Measurements from ENCODE around the gene SPHK1. TPM values are rescaled to one million over a fixed set of nuclear protein-coding genes. Genes with fewer than 3 reads are reported as not detected.

The SPHK1 gene
- total and polyA plus RNA-seq, 11 donors: 2.6 to 20.5 (median 4.6) TPM

- Histone ChIP-seq H3K9me3 (no peaks in the 10 kb centered on the region), H3K36me3 (peaks cover 0 to 51% (median 39%) of the 10 kb centered on the region in 9 donors), H3K4me1 (peaks cover 0 to 30% (median 20%) of the 10 kb centered on the region in 12 donors), H3K27me3 (no peaks in the 10 kb centered on the region), H3K4me3 (no peak overlapping the region), H3K27ac (no peak overlapping the region)
- intact Hi-C loops (cut with DNase I): loop anchor here in 4 of 10 donors (5.0 kb wide), 2 partner anchors 37 to 82 kb away; partner anchors contain the start of genes PRPSAP1 (in 2 of the 4) and QRICH2 (in 2 of the 4)
- WGBS, 4 donors: 73 to 82% (median 77%) methylated on average over 16 of the region's 16 CpGs
- no peak for ATAC-seq
- no peak for DNase-seq
- no peak for TF ChIP-seq POLR2A (IDR thresholded peaks at IDR 0.05)
- TF ChIP-seq CTCF (IDR thresholded peaks at IDR 0.05): peak in 2 of 12 donors; percentile 10 to 13
These were observed 4.8 kb downstream of the SPHK1 start for GRCh38 chr17:76388966-76389888.

- intact Hi-C loops (cut with DNase I): no loop called here
- DNase-seq (no peak), ATAC-seq (no peak)
- WGBS, 4 donors: 55 to 75% (median 71%) methylated on average over 7 to 11 of the region's 11 CpGs
- H3K27ac ChIP-seq: no peak overlapping the region
- no peaks in the 10 kb centered on the region for H3K9me3 ChIP-seq
- no peak overlapping the region for H3K4me3 ChIP-seq
- TF ChIP-seq POLR2A (IDR thresholded peaks at IDR 0.05) (no peak), CTCF (IDR thresholded peaks at IDR 0.05) (no peak)
- H3K4me1 ChIP-seq: peaks cover 0 to 24% (median 16%) of the 10 kb centered on the region in 12 donors
- H3K36me3 ChIP-seq: peaks cover 0 to 59% (median 46%) of the 10 kb centered on the region in 9 donors
- no peaks in the 10 kb centered on the region for H3K27me3 ChIP-seq
These were observed 5.6 kb downstream of the SPHK1 start for GRCh38 chr17:76390003-76390421.

GRCh38 chr17:76391200-76391715 lies 6.8 kb downstream of the SPHK1 start:
- Histone ChIP-seq H3K27me3 (no peaks in the 10 kb centered on the region), H3K4me3 (no peak overlapping the region), H3K27ac (no peak overlapping the region), H3K9me3 (no peaks in the 10 kb centered on the region), H3K4me1 (peaks cover 0 to 12% (median 4%) of the 10 kb centered on the region in 12 donors), H3K36me3 (peaks cover 0 to 71% (median 58%) of the 10 kb centered on the region in 9 donors)
- DNase-seq: no peak
- TF ChIP-seq POLR2A (IDR thresholded peaks at IDR 0.05) (no peak), CTCF (IDR thresholded peaks at IDR 0.05) (no peak)
- intact Hi-C loops (cut with DNase I): no loop called here
- WGBS, 4 donors: 92 to 96% (median 94%) methylated on average over 13 to 21 of the region's 21 CpGs
- no peak for ATAC-seq

GRCh38 chr17:76394166-76394565 lies 9.8 kb downstream of the SPHK1 start:
- no peaks in the 10 kb centered on the region for H3K27me3 ChIP-seq
- ATAC-seq (no peak), DNase-seq (no peak)
- intact Hi-C loops (cut with DNase I): no loop called here
- H3K9me3 ChIP-seq: no peaks in the 10 kb centered on the region
- TF ChIP-seq CTCF (IDR thresholded peaks at IDR 0.05): no peak
- TF ChIP-seq POLR2A (IDR thresholded peaks at IDR 0.05): no peak
- H3K36me3 ChIP-seq: peaks cover 0 to 92% (median 84%) of the 10 kb centered on the region in 9 donors
- no peak overlapping the region for H3K4me3 ChIP-seq
- H3K27ac ChIP-seq: no peak overlapping the region
- H3K4me1 ChIP-seq: peaks cover 0 to 15% (median 6%) of the 10 kb centered on the region in 12 donors
- WGBS, 4 donors: 91 to 95% (median 92%) methylated on average over 10 of the region's 10 CpGs
